PC-9 (cell line): ENCODE data around the gene ARHGEF28.

ENCODE experiments used
- CTCF ChIP-seq: fragments of 200-600 bp; sonication (generic); conservative IDR thresholded peaks from 2 replicates; pipeline ENCODE4 v1.6.1; 2017; ENCODE audit warnings: mixed run types, antibody characterized with exemption, mild to moderate bottlenecking, moderate library complexity
- EZH2 ChIP-seq: fragments of 200-600 bp; sonication (generic); IDR thresholded peaks from 2 replicates; pipeline ENCODE4 v1.8.0; 2017; ENCODE audit warnings: antibody characterized with exemption, low read depth

- TF ChIP-seq CTCF: no peak
- TF ChIP-seq EZH2: no peak
Observed at GRCh38 chr5:73735032-73735734, 109.2 kb downstream of the ARHGEF28 start.
